H1 (cell line): ENCODE results near the gene SLC24A3. TPM values are rescaled to one million over a fixed set of nuclear protein-coding genes. Genes with fewer than 3 reads are reported as not detected.

Experiments
- CTCF ChIA-PET: fragments of 300-600 bp; sonication (Branson Sonifier 250); formaldehyde crosslinking; loops from one replicate; lab custom pipeline; 2021; ENCODE audit not compliant: partially characterized antibody; lab: Charles Lee
- POLR2A ChIA-PET: fragments of 300-600 bp; sonication (Branson Sonifier 250); formaldehyde crosslinking; loops from one replicate; lab custom pipeline; 2021; ENCODE audit warnings: inconsistent platforms; ENCODE audit not compliant: partially characterized antibody; lab: Charles Lee
- DNase-seq, 2 experiments: peaks; one replicate each; pipeline versions ENCODE4 v3.0.0 to v3.0.0-alpha.2; 2010 to 2022; ENCODE audit warnings: low spot score in 2 of 2, low read depth in 1 of 2, mixed read lengths in 1 of 2
- FAIRE-seq: peaks from 2 replicates; lab custom pipeline; 2011; peaks lifted over from hg19 to GRCh38; lab: Jason Lieb, UNC
- H2AFZ ChIP-seq: 2 replicates; pipeline ENCODE4 v1.8.1; 2012; ENCODE audit warnings: low read length, inconsistent platforms
- H2AK5ac ChIP-seq: 2 replicates; pipeline ENCODE4 v1.6.1; 2013; ENCODE audit warnings: low read depth, low read length
- H2BK120ac ChIP-seq: replicated peaks from 2 replicates; pipeline ENCODE3; 2013; ENCODE audit warnings: low read depth, low read length, inconsistent platforms
- H2BK12ac ChIP-seq: 2 replicates; pipeline ENCODE4 v1.6.1; 2013; ENCODE audit warnings: low read depth, low read length
- H2BK15ac ChIP-seq: 2 replicates; pipeline ENCODE4 v1.6.1; 2013; ENCODE audit warnings: low read length
- H2BK20ac ChIP-seq: 2 replicates; pipeline ENCODE4 v1.6.1; 2013; ENCODE audit warnings: low read length
- H2BK5ac ChIP-seq: 2 replicates; pipeline ENCODE4 v1.6.1; 2013; ENCODE audit warnings: low read depth, low read length
- H3K14ac ChIP-seq: 2 replicates; pipeline ENCODE4 v1.6.1; 2013; ENCODE audit warnings: inconsistent platforms; ENCODE audit not compliant: insufficient read length
- H3K18ac ChIP-seq: 2 replicates; pipeline ENCODE4 v1.6.1; 2013; ENCODE audit warnings: low read length; ENCODE audit errors: extremely low read depth
- H3K23ac ChIP-seq: 2 replicates; pipeline ENCODE4 v1.6.1; 2013; ENCODE audit warnings: inconsistent platforms; ENCODE audit not compliant: insufficient read length
- H3K23me2 ChIP-seq: 2 replicates; pipeline ENCODE4 v1.6.1; 2013; ENCODE audit warnings: low read depth, low read length
- H3K27ac ChIP-seq: 2 replicates; pipeline ENCODE4 v1.6.1; 2011; ENCODE audit warnings: low read depth, low read length, inconsistent platforms
- H3K27me3 ChIP-seq, 4 experiments: replicated peaks in 1 of 4; 1 replicate in 1 of 4; 2 replicates in 3 of 4; pipeline versions ENCODE4 v1.6.1 to v1.8.1; 2011 to 2013; ENCODE audit warnings: low read length in 3 of 4, mild to moderate bottlenecking in 3 of 4, inconsistent platforms in 2 of 4, mixed read lengths in 2 of 4, moderate library complexity in 1 of 4; ENCODE audit not compliant: control insufficient read depth in 3 of 4, insufficient read depth in 3 of 4; ENCODE audit errors: extremely low read depth in 1 of 4
- H3K36me3 ChIP-seq, 4 experiments: 2 replicates each; pipeline versions ENCODE4 v1.6.1 to v1.8.1; 2011 to 2013; ENCODE audit warnings: mild to moderate bottlenecking in 4 of 4, low read length in 3 of 4, moderate library complexity in 2 of 4, control low read depth in 1 of 4, inconsistent platforms in 1 of 4; ENCODE audit not compliant: insufficient read depth in 4 of 4, control insufficient read depth in 2 of 4
- H3K4ac ChIP-seq: replicated peaks from 2 replicates; pipeline ENCODE3; 2013; ENCODE audit warnings: low read length, low read depth, mixed read lengths, inconsistent platforms; ENCODE audit not compliant: insufficient read length
- H3K4me1 ChIP-seq, 4 experiments: replicated peaks in 1 of 4; 1 replicate in 1 of 4; 2 replicates in 3 of 4; pipeline versions ENCODE4 v1.6.1 to v1.8.1; 2011 to 2013; ENCODE audit warnings: low read length in 3 of 4, inconsistent platforms in 2 of 4, mixed read lengths in 1 of 4; ENCODE audit not compliant: insufficient read depth in 4 of 4, control insufficient read depth in 3 of 4
- H3K4me2 ChIP-seq, 2 experiments: 2 replicates each; pipeline versions ENCODE4 v1.6.1 to v1.8.1; 2011 to 2013; ENCODE audit warnings: low read depth in 2 of 2, low read length in 2 of 2, control low read depth in 1 of 2, inconsistent platforms in 1 of 2, mild to moderate bottlenecking in 1 of 2; ENCODE audit not compliant: insufficient read depth in 1 of 2
- H3K4me3 ChIP-seq, 4 experiments: fragments of 200-600, 300-600 bp in 1 of 4; sonication (generic), shearing (Covaris generic), sonication (Bioruptor Twin) in 1 of 4; 2 replicates each; pipeline versions ENCODE4 v1.5.1 to v1.8.1; 2011 to 2016; ENCODE audit warnings: low read length in 4 of 4, low read depth in 3 of 4, control low read depth in 2 of 4, inconsistent platforms in 2 of 4, mild to moderate bottlenecking in 2 of 4, mixed read lengths in 1 of 4, moderate library complexity in 1 of 4; ENCODE audit not compliant: insufficient read depth in 2 of 4; ENCODE audit errors: extremely low read depth in 1 of 4
- H3K56ac ChIP-seq: replicated peaks from 2 replicates; pipeline ENCODE3; 2013; ENCODE audit warnings: low read depth, mild to moderate bottlenecking, mixed read lengths, low read length, inconsistent platforms; ENCODE audit not compliant: insufficient read length
- H3K79me1 ChIP-seq: 2 replicates; pipeline ENCODE4 v1.6.1; 2013; ENCODE audit warnings: low read depth, low read length, control low read depth
- H3K79me2 ChIP-seq, 2 experiments: 2 replicates each; pipeline versions ENCODE4 v1.6.1 to v1.8.1; 2012 to 2013; ENCODE audit warnings: low read length in 2 of 2, mild to moderate bottlenecking in 2 of 2, inconsistent platforms in 1 of 2; ENCODE audit not compliant: insufficient read depth in 2 of 2, control insufficient read depth in 1 of 2
- H3K9ac ChIP-seq, 4 experiments: replicated peaks in 1 of 4; 1 replicate in 1 of 4; 2 replicates in 3 of 4; pipeline versions ENCODE4 v1.6.1 to v1.8.1; 2011 to 2013; ENCODE audit warnings: low read depth in 3 of 4, low read length in 3 of 4, control low read depth in 2 of 4, mild to moderate bottlenecking in 2 of 4, moderate library complexity in 2 of 4, inconsistent platforms in 1 of 4; ENCODE audit errors: extremely low read depth in 1 of 4
- H3K9me3 ChIP-seq, 2 experiments: 2 replicates each; pipeline versions ENCODE4 v1.6.1 to v1.8.1; 2012 to 2013; ENCODE audit warnings: mild to moderate bottlenecking in 2 of 2, moderate library complexity in 2 of 2, control low read depth in 1 of 2, inconsistent platforms in 1 of 2, low read depth in 1 of 2, low read length in 1 of 2, mixed read lengths in 1 of 2; ENCODE audit not compliant: insufficient read depth in 2 of 2
- H4K20me1 ChIP-seq, 2 experiments: replicated peaks in 1 of 2; 2 replicates each; pipeline versions ENCODE3 to v1.8.1; 2011 to 2013; ENCODE audit warnings: inconsistent platforms in 2 of 2, low read length in 2 of 2, mild to moderate bottlenecking in 1 of 2; ENCODE audit not compliant: insufficient read depth in 2 of 2, control insufficient read depth in 1 of 2
- H4K5ac ChIP-seq: 2 replicates; pipeline ENCODE4 v1.6.1; 2013; ENCODE audit warnings: low read length, low read depth, mixed read lengths, inconsistent platforms; ENCODE audit not compliant: insufficient read length
- H4K8ac ChIP-seq: 2 replicates; pipeline ENCODE4 v1.8.0; 2013; ENCODE audit warnings: mild to moderate bottlenecking, moderate library complexity, low read length, inconsistent platforms; ENCODE audit not compliant: insufficient read depth; ENCODE audit errors: extremely low read depth
- H4K91ac ChIP-seq: replicated peaks from 2 replicates; pipeline ENCODE3; 2013; ENCODE audit warnings: low read length, mixed read lengths, inconsistent platforms; ENCODE audit not compliant: insufficient read length
- ASH2L ChIP-seq: fragments of 200-600, 300-600 bp; sonication (generic); IDR thresholded peaks from one replicate; pipeline ENCODE4 v1.7.1; 2017; ENCODE audit warnings: low read length
- CBX5 ChIP-seq: fragments of 300-800, 300-1000 bp; sonication (generic); IDR thresholded peaks from 2 replicates; pipeline ENCODE4 v1.7.1; 2016; ENCODE audit warnings: antibody characterized with exemption, low read length, low read depth
- SIRT6 ChIP-seq: IDR thresholded peaks from one replicate; pipeline ENCODE4 v1.7.1; 2012; ENCODE audit warnings: low read length, inconsistent platforms
- TCF12 ChIP-seq: IDR thresholded peaks from 2 replicates; pipeline ENCODE4 v1.6.1; 2011; ENCODE audit warnings: low read depth, mild to moderate bottlenecking, low read length
- WGBS, 2 experiments: shearing (Covaris generic) in 1 of 2; methylation state at CpG; one replicate each; pipeline versions ENCODE4 v1.1.6 to v1.1.7; 2013 to 2015; ENCODE audit warnings: low lambda C conversion rate in 2 of 2, mixed read lengths in 2 of 2, inconsistent platforms in 1 of 2, low coverage in 1 of 2, missing lambda C conversion rate in 1 of 2; ENCODE audit not compliant: insufficient replicate concordance in 2 of 2, insufficient coverage in 1 of 2, insufficient read length in 1 of 2; ENCODE audit errors: extremely low coverage in 1 of 2, missing lambda C conversion rate in 1 of 2; 5-methylcytosine and 5-hydroxymethylcytosine counted together
- polyA plus RNA-seq, 7 experiments: library from polyadenylated mRNA; depleted of rRNA in 3 of 7; stranded (reverse) in 5 of 7; unstranded in 2 of 7; fragments of >200 nt in 5 of 7; fragments of 200-250 nt in 2 of 7; gene quantifications; 1 replicate in 5 of 7; 2 replicates in 1 of 7; 4 replicates in 1 of 7; pipeline versions ENCODE4 v1.2.1 to v1.2.3, GENCODE V29; 2011 to 2013; ENCODE audit warnings: missing spikeins in 2 of 7, mixed read lengths in 2 of 7
- total RNA-seq: library from RNA; stranded (reverse); fragmentation: NEBNext Ultra II Directional; extraction: Animal tissue kit (Norgen Biotek cat#: 25700); gene quantifications from 2 replicates; pipeline ENCODE4 v1.2.1, GENCODE V29; 2021

SLC24A3 gene
- total and polyA plus RNA-seq, 2 of the 8 experiments (the other 6 are each of a cell fraction or from before 2014, with no cell fraction given), result 4.5 to 6.3 TPM

DNA sequence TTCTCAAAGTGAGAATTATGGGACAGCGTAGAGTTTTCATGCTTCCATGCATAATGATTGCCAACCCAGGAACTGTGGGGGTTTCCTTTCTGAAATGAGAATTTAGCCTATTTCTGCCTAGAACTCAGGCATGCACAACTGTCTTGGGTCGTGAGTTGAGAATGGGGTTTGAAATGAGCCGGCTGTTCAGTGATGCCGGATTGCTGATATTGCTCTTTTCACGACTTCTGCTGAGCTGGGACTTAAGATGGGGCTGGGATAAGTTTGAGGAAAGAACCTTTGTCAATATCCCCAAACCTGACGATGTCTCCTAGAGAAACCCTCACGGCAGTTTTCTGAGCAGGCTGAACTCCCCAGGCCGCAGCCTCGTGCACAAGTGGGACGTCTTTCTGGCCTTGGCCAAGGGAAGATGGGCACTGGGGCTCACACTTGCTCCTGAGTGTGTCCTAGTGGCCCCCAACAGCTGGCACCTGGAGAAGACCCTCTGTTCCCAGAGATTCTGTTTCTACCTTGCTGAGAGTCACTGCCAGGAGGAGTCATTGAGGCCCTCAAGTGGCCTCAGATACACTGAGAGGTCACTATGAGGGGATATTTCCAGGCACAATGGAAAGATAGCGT, 511.5 kb downstream of the SLC24A3 start:
- Histone ChIP-seq H3K18ac (no peak overlapping the region), H3K27me3 (no peaks in the 10 kb centered on the region), H3K14ac (no peak overlapping the region), H3K79me1 (no peaks in the 10 kb centered on the region), H3K23ac (no peak overlapping the region), H3K23me2 (peaks cover 3% of the 10 kb centered on the region; the same call in 1 of the 2 replicates), H2BK120ac (no peak overlapping the region), H2AFZ (no peak overlapping the region), H4K91ac (no peak overlapping the region), H4K8ac (no peak overlapping the region), H4K20me1 (no peaks in the 10 kb centered on the region), H3K27ac (no peak overlapping the region), H2AK5ac (no peak overlapping the region), H3K4me2 (no peak overlapping the region), H3K4ac (no peak overlapping the region), H2BK15ac (no peak overlapping the region), H3K9ac (no peak overlapping the region), H2BK5ac (no peak overlapping the region), H3K9me3 (no peaks in the 10 kb centered on the region), H2BK20ac (no peak overlapping the region), H3K36me3 (no peaks in the 10 kb centered on the region), H4K5ac (no peak overlapping the region), H3K79me2 (no peaks in the 10 kb centered on the region), H2BK12ac (no peak overlapping the region), H3K56ac (no peak overlapping the region), H3K4me3 (no peak overlapping the region), H3K4me1 (no peaks in the 10 kb centered on the region)
- FAIRE-seq (no peak), DNase-seq (no peak)
- TF ChIP-seq CBX5 (no peak), TCF12 (no peak), ASH2L (no peak), SIRT6 (no peak)
- POLR2A ChIA-PET, result no interaction called here
- 87% methylated on average over 11 of the region's 11 CpGs; no CpG with 5 or more reads in 1 of the 2 experiments for WGBS, 2 experiments
- CTCF ChIA-PET, result interaction anchor here (1.3 kb wide), 1 partner anchor 9 kb away, joined by 3 read pairs; no protein-coding TSS in a partner anchor
